ENCODE data around the gene TGM3.

Gene TGM3

DNA sequence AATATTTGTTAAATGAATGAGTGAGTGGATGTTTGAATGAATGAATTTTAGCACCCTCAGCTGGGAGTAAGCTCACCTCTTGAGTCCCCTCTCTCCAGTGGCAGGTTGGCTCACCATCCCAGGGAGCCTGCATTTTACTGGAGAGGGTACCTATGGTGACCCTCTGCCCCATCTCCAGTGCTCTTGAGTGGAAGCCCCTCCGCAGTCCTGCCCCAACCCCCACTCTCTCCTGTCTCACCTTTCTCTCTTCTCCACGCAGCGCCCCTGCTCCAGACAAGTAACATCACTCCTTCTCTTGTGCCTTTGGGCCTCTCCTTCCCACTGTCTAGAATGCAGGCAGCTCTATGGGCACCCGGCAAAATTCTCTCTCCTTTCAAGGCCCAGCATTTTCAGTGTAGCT, 11.3 kb downstream of the TGM3 start:
- peak; percentile 46 for DNase-seq (ENCODE audit: low spot score)

GRCh38 chr20:2311329-2311728, 15.5 kb downstream of the TGM3 start:
- DNase-seq (ENCODE audit: low spot score): no peak

DNA sequence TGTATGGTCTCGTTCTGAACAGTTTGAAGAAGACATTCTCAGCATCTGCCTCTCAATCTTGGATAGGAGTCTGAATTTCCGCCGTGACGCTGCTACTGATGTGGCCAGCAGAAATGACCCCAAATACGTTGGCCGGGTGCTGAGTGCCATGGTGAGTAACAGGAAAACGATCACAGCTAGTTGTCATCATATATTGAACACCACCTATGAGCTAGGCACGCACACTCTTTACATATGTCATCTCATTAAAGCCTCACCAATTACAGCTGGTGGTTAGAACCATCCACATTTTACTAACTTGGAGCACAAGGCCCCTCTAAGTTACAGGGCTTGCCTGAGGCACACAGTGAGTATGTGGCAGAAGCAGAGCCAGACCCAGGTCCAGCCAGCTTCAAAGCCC, 17.1 kb downstream of the TGM3 start:
- DNase-seq (ENCODE audit: low spot score): no peak

DNA sequence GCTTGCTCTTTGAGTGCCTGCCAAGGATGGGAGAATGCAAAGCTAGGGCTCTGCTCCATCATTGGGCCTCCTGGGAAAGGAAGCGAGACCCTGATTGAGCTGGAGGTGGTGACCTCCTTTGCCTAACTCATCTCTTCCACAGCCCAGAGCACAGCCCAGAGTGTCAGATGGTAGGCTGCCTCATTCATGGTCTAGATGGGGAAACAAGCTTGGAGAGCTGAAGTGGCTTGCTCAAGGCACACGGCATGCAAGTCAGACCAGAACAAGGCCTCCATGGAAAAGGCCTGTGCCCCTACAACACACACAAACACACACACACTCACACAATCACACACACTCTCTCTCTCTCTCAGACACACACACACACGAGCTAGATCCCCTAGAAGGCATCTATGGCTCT, 17.5 kb downstream of the TGM3 start:
- DNase-seq (ENCODE audit: low spot score): no peak

DNA sequence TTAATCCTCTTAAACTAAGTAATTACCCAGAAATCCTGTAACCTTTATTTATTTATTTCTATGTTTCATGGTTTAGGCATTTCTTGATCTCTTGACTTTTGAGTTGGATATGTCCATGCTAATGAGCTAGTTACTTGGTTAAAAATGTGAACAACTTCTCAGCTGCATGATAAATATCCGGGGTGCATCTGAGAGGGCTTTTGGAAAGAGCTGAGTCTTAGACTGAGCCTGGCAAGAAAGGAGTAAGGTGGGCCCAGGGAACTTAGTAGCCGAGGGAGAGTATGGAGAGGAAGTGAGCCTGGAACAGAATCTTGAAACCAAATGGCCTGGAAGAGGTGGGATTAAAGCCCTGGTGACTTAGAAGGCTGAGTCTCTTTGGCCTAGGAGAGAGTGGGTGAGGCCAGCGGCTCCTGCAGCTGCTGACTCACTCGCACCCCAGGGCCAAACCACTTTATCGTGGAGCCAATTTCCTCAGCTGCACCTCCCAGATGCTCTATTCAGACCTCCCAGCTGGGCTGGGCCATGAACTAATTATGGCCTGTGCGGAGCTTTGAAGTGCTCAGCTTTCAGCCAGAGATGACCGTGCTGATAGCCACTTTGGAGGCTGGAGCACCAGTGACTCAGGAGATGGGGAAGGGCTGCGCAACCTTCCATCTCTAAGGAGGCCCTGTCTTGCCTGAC, 19.1 kb downstream of the TGM3 start:
- no peak for DNase-seq (ENCODE audit: low spot score)

GRCh38 chr20:2315440-2315778, 19.6 kb downstream of the TGM3 start:
- no peak for DNase-seq (ENCODE audit: low spot score)

- no peak for DNase-seq (ENCODE audit: low spot score)
These were observed 21.2 kb downstream of the TGM3 start for GRCh38 chr20:2316847-2317495.

- peak; percentile 17 for DNase-seq (ENCODE audit: low spot score)
These were observed 25.2 kb downstream of the TGM3 start for GRCh38 chr20:2320813-2321658.

GRCh38 chr20:2323051-2323450, 27.2 kb downstream of the TGM3 start:
- no peak for DNase-seq (ENCODE audit: low spot score)

DNA sequence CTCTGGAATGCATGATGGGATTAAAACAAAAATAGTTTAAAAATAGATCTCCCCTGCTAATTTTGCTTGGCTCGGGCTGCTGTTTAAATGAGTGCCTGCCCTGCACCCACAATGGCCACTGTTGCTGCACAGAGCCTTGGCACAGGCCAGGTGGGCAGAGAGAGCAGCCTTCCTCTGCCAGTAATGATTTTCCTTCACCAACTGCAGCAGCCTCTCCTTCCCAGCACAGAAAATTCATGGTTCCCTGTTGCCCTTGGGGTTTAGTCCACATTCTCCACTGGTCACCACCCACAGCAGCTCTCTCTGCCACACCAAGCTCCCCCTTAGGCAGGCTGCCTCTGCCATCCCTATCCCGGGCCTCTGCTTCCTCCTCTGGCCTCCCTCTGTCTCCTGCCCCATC, 30.2 kb downstream of the TGM3 start:
- DNase-seq (ENCODE audit: low spot score): no peak

DNA sequence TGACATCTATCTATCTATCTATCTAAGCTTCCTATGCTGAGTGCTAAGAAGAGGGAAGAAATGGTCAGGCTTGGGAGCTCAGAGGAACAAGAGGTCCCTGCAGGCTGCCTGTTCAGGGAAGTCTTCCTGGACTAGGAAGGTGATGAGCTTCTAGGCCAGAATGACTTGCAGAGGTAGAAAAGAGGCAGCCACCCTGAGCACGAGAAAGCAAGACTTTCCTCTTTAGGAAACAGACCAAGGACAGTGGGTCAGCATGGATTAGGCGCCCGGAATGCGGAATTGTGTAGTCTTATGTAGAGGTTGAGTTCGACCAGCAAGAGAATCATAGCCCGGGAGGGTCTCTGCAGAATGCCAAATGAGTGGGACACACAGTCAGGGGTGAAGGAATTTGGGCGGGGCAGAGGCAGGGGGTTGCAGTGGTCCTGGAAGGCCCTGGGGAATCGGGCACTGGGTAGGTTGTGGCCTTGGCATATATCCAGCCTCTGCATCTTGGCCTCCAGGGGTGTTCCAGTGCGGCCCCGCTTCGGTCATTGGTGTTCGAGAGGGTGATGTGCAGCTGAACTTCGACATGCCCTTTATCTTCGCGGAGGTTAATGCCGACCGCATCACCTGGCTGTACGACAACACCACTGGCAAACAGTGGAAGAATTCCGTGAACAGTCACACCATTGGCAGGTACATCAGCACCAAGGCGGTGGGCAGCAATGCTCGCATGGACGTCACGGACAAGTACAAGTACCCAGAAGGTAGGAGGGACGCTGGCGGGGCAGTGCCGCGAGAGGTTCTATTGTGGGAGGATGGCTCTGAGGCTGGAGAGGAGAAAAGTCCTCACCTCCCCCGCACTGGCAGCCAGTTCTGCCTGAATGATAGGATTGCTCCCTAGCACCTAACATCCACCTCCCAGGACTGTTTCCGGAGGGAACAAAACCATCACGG, 32.1 kb downstream of the TGM3 start:
- DNase-seq (ENCODE audit: low spot score): peak; percentile 36

- DNase-seq (ENCODE audit: low spot score): no peak
These were observed 33.5 kb downstream of the TGM3 start for GRCh38 chr20:2329286-2329685.

GRCh38 chr20:2330090-2330695, 34.4 kb downstream of the TGM3 start:
- DNase-seq (ENCODE audit: low spot score): no peak

DNA sequence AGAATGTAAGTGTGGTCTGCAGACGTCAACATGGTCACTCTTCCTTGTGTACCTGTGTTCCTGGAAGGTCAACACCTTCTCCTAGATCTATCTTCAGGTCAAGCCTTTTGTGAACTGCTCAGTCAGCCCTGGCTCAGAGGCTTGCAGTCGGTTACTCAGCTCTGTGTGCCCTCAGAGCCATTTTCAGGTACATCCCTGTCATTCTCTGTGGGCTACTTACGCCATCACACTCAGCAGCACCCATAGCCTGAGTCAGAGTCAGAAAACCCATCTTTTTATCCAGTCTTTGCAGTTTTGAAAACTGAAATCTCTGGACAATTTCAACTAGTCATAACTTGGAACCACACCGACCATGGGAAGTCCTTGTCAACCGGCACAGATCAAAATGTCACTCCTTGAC, 35.3 kb downstream of the TGM3 start:
- no peak for DNase-seq (ENCODE audit: low spot score)

DNA sequence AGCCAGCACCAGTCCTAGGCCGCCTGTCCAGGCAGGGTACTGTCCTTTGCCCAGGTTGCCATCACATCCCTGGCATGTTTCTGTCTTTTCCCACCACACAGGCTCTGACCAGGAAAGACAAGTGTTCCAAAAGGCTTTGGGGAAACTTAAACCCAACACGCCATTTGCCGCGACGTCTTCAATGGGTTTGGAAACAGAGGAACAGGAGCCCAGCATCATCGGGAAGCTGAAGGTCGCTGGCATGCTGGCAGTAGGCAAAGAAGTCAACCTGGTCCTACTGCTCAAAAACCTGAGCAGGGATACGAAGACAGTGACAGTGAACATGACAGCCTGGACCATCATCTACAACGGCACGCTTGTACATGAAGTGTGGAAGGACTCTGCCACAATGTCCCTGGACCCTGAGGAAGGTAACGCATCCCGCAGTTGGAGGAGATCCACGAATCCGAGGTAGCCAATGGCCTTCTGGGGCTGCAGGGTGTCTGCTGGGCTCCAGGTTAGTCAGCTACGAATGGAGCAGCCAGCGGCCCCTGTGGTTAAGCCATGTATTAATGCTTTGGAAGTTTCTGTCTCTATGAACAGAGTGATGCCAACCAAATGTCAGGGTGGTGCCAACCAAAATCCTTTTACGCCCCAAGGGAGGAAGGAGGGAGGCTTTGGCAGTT, 36.2 kb downstream of the TGM3 start:
- no peak for DNase-seq (ENCODE audit: low spot score)

GRCh38 chr20:2332711-2333110, 36.9 kb downstream of the TGM3 start:
- no peak for DNase-seq (ENCODE audit: low spot score)

- no peak for DNase-seq (ENCODE audit: low spot score)
These were observed 38.0 kb downstream of the TGM3 start for GRCh38 chr20:2333821-2334220.

- DNase-seq (ENCODE audit: low spot score): no peak
These were observed 39.5 kb downstream of the TGM3 start for GRCh38 chr20:2335096-2335870.

DNA sequence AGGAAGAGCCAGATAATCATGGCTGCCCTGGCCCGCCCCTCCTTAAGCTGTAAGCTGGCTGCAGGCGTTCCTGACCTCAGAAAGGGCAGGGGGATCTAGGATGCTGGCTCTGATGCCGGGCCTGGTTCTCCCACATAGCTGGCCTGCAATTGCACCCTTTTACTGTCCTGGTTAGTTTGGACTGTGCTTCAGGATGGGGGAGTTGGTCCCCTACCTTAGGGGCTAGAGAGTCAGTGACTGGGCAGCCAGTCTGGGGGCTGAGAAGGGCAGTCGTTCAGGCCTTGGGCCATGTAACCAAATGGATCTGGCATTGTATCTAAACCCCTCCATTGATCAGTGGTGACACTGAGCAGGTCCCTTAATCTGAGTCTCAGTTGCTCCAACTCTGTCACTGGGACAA, 40.7 kb downstream of the TGM3 start:
- DNase-seq (ENCODE audit: low spot score): no peak

DNA sequence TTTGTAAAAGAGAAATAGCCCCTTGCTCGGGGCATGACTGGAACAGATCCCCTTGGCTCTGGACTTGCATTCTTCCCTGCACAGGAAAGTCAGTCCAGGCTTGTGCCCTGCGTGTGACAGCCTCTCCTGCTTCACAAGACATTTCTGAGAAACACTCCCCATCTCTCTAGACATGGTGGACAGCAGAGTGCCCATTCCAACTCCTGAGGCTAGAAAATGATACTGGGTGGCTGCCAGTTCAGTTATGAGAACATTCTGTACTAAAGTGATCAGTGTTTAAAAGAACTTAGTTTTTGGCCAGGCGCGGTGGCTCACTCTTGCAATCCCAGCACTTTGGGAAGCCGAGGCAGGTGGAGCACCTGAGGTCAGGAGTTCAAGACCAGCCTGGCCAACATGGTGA, 41.3 kb downstream of the TGM3 start:
- no peak for DNase-seq (ENCODE audit: low spot score)
